Activated naive CD4-positive, alpha-beta T cell treated with anti-CD3 and anti-CD28 coated beads, Interleukin-2, amount 50 U/mL, for 24 hours (primary cell): Measurements from ENCODE around the gene PLPPR5.
"Not testable (repeated sequence)": the region's sequence is repeated elsewhere in the genome, so short reads cannot be mapped to it uniquely, and the experiment has no call there.

Experiments
- H3K27ac Mint-ChIP-seq: one replicate; pipeline ENCODE4 v1.8.0; 2021; ENCODE audit warnings: mild to moderate bottlenecking, mixed read lengths
- H3K27me3 Mint-ChIP-seq: one replicate; pipeline ENCODE4 v1.8.0; 2021; ENCODE audit warnings: mixed read lengths
- H3K36me3 Mint-ChIP-seq: one replicate; pipeline ENCODE4 v1.8.0; 2021; ENCODE audit warnings: mixed read lengths
- H3K4me1 Mint-ChIP-seq: one replicate; pipeline ENCODE4 v1.8.0; 2021; ENCODE audit warnings: mixed read lengths
- H3K4me3 Mint-ChIP-seq: one replicate; pipeline ENCODE4 v1.8.0; 2021; ENCODE audit warnings: mild to moderate bottlenecking, mixed read lengths
- H3K9me3 Mint-ChIP-seq: one replicate; pipeline ENCODE4 v1.8.0; 2021; ENCODE audit warnings: mixed read lengths

PLPPR5 gene

DNA sequence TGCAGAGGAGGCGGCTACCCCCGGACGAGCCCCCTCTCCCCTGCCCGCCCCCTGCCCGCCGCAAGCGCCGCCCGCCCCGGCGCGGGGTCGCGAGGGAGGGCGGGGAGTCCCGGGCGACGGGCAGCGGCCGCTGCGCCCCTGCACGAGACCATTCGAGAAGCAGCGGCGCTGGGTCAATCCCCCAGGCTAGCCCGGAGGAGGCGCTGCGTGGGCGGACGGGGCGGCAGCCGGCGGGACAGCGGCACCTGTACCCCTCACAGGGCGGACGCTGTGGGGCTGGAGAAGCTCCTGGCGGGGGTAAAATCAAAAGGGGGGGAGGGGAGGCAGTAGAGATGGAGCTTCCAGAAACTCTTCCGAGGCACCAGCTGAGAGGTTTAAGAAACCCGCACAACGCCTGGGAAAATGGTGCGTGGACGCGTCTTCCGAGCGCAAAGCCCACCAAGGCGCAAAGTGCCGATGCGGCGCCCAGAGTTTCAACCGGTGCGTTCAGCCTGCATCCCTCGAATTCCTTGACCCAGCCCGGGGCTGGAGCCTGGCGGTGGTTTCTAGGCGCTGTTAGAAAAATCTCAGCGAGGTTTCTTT lies at the start of gene PLPPR5:
Gene PLPPR5 (minus strand): TSS at position 1 of the 582 bp plus-strand sequence. CDS start 190 bp downstream, outside the sequence.
- Mint-ChIP-seq H3K27ac (no peak within 1 kb of the TSS), H3K4me3 (peak within 1 kb of the TSS; percentile 73), H3K27me3 (peaks cover 23% of the 10 kb centered on the region), H3K4me1 (peaks cover 3% of the 10 kb centered on the region), H3K9me3 (no peaks in the 10 kb centered on the region), H3K36me3 (no peaks in the 10 kb centered on the region)

DNA sequence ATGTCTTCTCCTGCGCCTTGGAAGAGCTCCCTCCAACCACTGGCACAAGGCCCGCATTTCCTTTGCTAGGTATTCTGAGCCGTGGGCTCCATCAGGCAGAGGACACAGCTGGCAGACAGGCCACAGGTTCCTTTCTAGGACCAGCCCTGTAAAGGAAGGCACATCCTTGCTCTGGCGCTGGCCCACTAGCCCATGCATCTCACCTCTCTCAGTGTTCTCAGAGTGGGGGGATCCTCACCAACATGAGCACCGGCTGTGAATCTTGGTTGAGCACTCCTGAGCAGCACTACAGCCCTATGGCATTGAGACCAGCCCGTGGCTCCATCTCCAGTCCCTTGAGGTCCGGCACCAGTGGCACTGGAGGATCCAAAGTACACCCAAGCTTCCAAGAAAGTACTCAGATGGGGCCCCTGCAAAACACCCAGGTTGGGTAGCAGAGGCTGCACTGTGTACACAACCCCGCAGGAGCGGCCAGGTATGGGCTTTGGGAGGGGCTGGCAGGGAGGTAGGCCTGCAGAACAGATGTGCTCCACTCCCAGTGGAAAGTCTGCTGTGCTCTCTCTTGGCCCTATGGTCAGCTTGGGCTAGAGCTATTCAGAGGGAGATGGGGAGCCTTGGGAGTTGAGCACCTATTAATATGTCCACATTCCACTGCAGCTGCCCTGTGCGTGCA lies 47.1 kb upstream of the PLPPR5 start:
- no peaks in the 10 kb centered on the region for H3K9me3 Mint-ChIP-seq

DNA sequence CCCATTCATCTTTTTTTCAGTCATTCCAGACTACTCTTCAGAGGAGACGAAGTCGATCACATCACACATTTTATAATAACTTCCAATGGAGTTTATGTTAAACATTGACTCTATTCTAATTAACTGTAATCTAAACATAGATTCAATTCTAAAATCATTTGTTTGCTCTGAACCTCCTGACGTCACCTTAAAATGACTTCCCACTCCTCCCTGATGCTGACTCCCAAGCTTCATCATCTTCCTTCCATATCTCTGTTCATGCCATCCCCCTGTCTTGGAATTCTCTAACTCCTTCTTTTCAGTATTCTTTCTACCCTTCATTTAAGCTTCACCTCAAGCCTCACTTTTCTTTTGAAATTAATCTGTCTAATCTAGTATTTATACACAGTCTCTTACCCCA lies 45.1 kb upstream of the PLPPR5 start:
- Mint-ChIP-seq H3K27ac (peak overlapping the region; percentile 0), H3K4me1 (no peaks in the 10 kb centered on the region), H3K36me3 (no peaks in the 10 kb centered on the region), H3K9me3 (no peaks in the 10 kb centered on the region), H3K27me3 (no peaks in the 10 kb centered on the region), H3K4me3 (no peak overlapping the region)

More for the DNA sequence above, 47.1 kb upstream of the PLPPR5 start:
- Mint-ChIP-seq H3K4me3 (no peak overlapping the region), H3K27me3 (no peaks in the 10 kb centered on the region), H3K4me1 (no peaks in the 10 kb centered on the region), H3K36me3 (no peaks in the 10 kb centered on the region), H3K27ac (no peak overlapping the region)

- not testable (repeated sequence) for H3K4me1 Mint-ChIP-seq, H3K4me3 Mint-ChIP-seq, H3K36me3 Mint-ChIP-seq, H3K27ac Mint-ChIP-seq, H3K27me3 Mint-ChIP-seq
- peaks cover 32% of the 10 kb centered on the region for H3K9me3 Mint-ChIP-seq
Observed at GRCh38 chr1:99036746-99037145, 32.1 kb upstream of the PLPPR5 start.

DNA sequence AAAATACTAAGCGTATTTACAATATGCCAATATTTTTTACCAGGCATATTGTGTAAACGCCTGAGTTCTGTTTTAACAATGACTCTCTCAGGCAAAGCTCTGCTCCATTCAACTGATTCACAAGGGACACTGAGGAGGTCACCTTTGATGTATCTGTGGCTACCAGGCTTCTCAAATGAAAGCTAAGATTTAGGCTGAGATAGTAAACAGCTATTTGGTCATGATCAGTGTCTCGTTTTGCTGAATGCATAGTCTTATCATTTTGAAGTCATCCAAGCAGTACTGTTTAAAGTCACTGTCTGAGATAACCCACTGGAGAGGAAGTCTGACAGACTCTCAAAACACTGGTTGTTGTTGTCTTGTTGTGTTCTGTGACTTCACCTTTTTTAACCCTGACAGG lies 13.7 kb upstream of the PLPPR5 start:
- Mint-ChIP-seq H3K9me3 (no peaks in the 10 kb centered on the region), H3K4me3 (no peak overlapping the region), H3K4me1 (no peaks in the 10 kb centered on the region), H3K27ac (no peak overlapping the region), H3K36me3 (no peaks in the 10 kb centered on the region), H3K27me3 (peaks cover 2% of the 10 kb centered on the region)

GRCh38 chr1:99017655-99018054 lies 13.0 kb upstream of the PLPPR5 start:
- Mint-ChIP-seq H3K27me3 (peaks cover 2% of the 10 kb centered on the region), H3K9me3 (no peaks in the 10 kb centered on the region), H3K4me3 (no peak overlapping the region), H3K36me3 (no peaks in the 10 kb centered on the region), H3K4me1 (no peaks in the 10 kb centered on the region), H3K27ac (no peak overlapping the region)

DNA sequence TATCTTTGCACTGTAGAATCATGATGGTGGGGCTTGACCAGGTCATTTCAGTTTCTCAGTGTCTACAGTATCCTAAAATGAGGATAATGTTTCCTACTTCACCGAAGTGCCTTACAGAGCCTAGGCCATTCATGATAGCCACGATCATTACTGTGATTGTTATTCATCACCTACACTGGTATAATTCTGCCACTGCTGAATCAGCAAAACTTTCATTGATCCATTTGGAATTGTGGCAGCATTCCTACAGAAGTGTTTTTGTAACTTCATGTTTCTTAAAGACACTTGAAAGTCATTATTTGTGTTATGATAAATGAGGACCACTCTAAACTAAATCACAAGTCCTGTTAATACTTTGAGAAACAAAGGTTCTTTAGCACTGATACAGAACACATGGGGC lies 6.0 kb upstream of the PLPPR5 start:
- Mint-ChIP-seq H3K9me3 (no peaks in the 10 kb centered on the region), H3K4me1 (no peaks in the 10 kb centered on the region), H3K36me3 (no peaks in the 10 kb centered on the region), H3K4me3 (no peak overlapping the region), H3K27me3 (peaks cover 8% of the 10 kb centered on the region), H3K27ac (no peak overlapping the region)

DNA sequence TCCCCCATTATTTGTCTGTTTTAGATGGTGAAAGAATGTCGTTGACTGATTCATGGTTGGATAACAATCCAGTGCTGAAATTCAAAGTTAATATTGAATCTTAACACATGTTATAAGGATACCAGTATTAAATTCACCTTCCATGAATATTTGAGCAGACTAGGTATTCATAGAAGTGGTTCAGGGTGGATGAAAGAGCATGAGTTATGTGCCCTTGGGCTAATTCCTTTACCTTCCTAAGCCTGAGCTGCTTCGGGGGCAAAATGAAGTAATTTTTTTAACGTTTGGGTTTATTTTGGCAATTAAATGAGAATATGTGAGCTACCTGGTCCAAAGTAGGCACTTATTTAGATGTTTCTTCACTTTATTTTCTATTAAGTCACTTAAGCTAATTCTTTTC lies 2.7 kb upstream of the PLPPR5 start:
- Mint-ChIP-seq H3K27me3 (peaks cover 17% of the 10 kb centered on the region), H3K4me3 (no peak overlapping the region), H3K27ac (no peak overlapping the region), H3K4me1 (peaks cover 3% of the 10 kb centered on the region), H3K9me3 (no peaks in the 10 kb centered on the region), H3K36me3 (no peaks in the 10 kb centered on the region)

DNA sequence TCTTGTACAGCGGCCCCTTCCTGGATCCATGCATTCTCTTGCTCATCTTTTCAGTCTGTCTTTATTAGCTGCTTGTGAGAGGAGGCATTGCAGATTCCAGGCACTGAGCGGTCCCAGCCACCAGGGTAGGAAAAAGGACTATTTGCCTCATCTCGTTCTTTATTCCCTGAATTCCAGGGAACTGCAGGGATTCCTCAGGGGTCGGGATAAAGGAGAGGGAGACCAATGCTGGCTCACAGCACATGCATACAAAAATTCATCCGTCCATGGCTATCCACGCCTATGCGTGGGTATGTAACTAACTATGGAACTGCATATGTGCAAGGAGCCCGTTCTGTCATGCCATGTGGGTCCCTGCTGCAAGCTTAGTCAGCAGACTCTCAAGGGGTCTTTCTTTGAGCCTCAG lies 879 bp upstream of the PLPPR5 start:
- Mint-ChIP-seq H3K4me3 (peak overlapping the region; percentile 73), H3K27me3 (peaks cover 23% of the 10 kb centered on the region), H3K4me1 (peaks cover 3% of the 10 kb centered on the region), H3K36me3 (no peaks in the 10 kb centered on the region), H3K27ac (no peak overlapping the region), H3K9me3 (no peaks in the 10 kb centered on the region)

DNA sequence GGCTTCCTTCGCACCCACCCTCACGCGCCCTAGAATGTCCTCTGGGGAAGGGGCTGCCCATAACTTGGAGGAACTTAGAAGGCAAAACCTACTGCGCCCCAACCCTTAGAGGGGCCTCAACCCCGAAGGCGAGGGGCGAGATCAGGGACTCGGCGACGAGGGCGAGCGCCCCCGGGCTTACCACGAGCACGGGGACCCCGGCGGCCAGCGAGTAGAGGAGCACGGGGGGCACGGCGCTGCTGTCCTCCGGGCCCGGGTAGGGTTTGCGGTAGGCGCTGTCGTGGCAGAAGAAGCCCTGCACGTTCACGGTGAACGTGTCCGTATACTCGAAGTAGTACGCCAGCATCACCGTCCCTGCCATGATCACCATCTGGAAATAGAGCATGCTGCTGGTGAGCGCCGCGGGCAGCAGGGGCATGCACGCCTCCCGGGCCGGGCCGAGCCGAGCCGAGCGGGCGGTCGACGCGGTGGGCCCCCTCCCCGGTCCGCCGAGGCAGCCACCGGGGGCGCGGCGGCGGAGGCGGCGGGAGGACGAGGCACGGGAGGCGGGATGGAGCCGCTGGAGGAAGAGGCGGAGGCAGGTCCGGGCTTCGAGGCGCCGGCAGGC lies 304 bp downstream of the PLPPR5 start:
- no peaks in the 10 kb centered on the region for H3K36me3 Mint-ChIP-seq
- no peaks in the 10 kb centered on the region for H3K9me3 Mint-ChIP-seq
- H3K4me1 Mint-ChIP-seq = peaks cover 3% of the 10 kb centered on the region
- H3K27me3 Mint-ChIP-seq = peaks cover 23% of the 10 kb centered on the region
- H3K27ac Mint-ChIP-seq = no peak overlapping the region
- H3K4me3 Mint-ChIP-seq = peak overlapping the region; percentile 65

GRCh38 chr1:99003581-99004253 lies 944 bp downstream of the PLPPR5 start:
- H3K4me3 Mint-ChIP-seq = peak overlapping the region; percentile 65

DNA sequence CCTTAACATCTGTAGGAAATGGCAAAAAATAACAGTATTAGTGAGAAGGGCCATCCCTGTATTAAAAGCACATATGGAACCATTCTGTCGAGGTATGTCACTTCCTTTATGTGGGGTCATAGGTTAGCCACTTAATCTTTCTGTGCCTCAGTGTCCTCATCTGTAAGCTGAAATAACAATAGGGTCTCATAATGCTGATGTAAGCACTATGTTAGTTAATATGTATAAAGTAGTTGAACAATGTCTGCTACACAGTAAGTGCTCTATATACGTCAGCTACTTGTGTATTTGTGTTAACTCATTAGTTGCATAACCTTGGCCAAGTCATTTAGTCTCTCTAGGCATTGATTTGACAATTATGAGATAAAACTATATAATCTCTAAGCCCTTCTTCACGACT lies 11.8 kb downstream of the PLPPR5 start:
- no peaks in the 10 kb centered on the region for H3K36me3 Mint-ChIP-seq
- H3K27ac Mint-ChIP-seq = no peak overlapping the region
- peaks cover 8% of the 10 kb centered on the region for H3K4me1 Mint-ChIP-seq
- no peaks in the 10 kb centered on the region for H3K27me3 Mint-ChIP-seq
- no peaks in the 10 kb centered on the region for H3K9me3 Mint-ChIP-seq
- H3K4me3 Mint-ChIP-seq = no peak overlapping the region

More at GRCh38 chr1:99003581-99004253, 944 bp downstream of the PLPPR5 start:
- H3K27ac Mint-ChIP-seq = no peak overlapping the region
- H3K36me3 Mint-ChIP-seq = no peaks in the 10 kb centered on the region
- peaks cover 23% of the 10 kb centered on the region for H3K27me3 Mint-ChIP-seq
- H3K9me3 Mint-ChIP-seq = no peaks in the 10 kb centered on the region
- peaks cover 3% of the 10 kb centered on the region for H3K4me1 Mint-ChIP-seq

GRCh38 chr1:98991127-98992012 lies 13.3 kb downstream of the PLPPR5 start:
- Mint-ChIP-seq H3K27ac (no peak overlapping the region), H3K4me3 (no peak overlapping the region), H3K4me1 (peaks cover 8% of the 10 kb centered on the region), H3K9me3 (no peaks in the 10 kb centered on the region), H3K36me3 (no peaks in the 10 kb centered on the region), H3K27me3 (no peaks in the 10 kb centered on the region)

- Mint-ChIP-seq H3K4me1 (peaks cover 8% of the 10 kb centered on the region), H3K27ac (no peak overlapping the region), H3K4me3 (no peak overlapping the region), H3K27me3 (no peaks in the 10 kb centered on the region), H3K9me3 (no peaks in the 10 kb centered on the region), H3K36me3 (no peaks in the 10 kb centered on the region)
Observed at GRCh38 chr1:98989556-98989907, 15.1 kb downstream of the PLPPR5 start.

DNA sequence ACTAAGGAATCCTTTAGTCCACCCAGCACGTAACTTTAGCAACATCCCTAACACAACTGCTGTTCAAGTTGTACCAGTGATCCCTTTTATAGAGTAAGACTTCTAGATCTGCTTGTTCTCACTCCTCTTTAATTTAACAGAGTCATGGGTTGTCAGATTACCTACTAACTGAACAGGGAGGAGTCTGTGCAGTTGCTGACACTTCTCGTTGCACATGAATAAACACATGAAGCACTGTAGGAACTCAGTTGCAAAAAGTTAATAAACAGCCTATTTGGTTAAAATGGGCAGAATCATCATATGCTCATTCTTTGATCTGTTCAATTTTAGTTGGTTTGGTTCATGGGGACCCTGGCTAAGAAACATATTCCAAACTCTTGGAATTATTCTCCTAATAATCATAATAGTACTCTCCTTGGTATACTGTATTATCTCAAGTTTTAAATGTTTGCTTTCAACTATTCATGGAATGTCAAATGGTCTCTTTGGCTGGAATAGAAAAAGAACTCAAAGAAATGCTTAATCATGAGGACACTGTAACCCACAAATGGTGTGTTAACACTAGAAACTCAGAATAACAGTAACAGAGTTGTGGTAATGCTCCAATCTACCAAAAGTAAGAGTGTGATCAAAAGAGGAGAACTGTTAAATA lies 15.6 kb downstream of the PLPPR5 start:
- no peaks in the 10 kb centered on the region for H3K36me3 Mint-ChIP-seq
- H3K27me3 Mint-ChIP-seq = no peaks in the 10 kb centered on the region
- no peaks in the 10 kb centered on the region for H3K9me3 Mint-ChIP-seq
- peaks cover 8% of the 10 kb centered on the region for H3K4me1 Mint-ChIP-seq
- H3K27ac Mint-ChIP-seq = no peak overlapping the region
- H3K4me3 Mint-ChIP-seq = no peak overlapping the region
